Stomach (tissue), 9 donors: ENCODE data around the gene PLEKHA4. TPM values are rescaled to one million over a fixed set of nuclear protein-coding genes. Genes with fewer than 3 reads are reported as not detected.

Experiments
- DNase-seq, 2 donors: peaks; one replicate each; pipeline versions ENCODE4 v3.0.0 to v3.0.0-alpha.2; 2013 to 2019
- H3K27ac ChIP-seq, 5 donors: fragments of 200-600 bp in 4 of 5; sonication (generic) in 4 of 5; one replicate each; pipeline ENCODE4 v1.5.1; 2013 to 2019; ENCODE audit warnings: mild to moderate bottlenecking in 1 of 5, moderate library complexity in 1 of 5
- H3K27me3 ChIP-seq, 3 donors: fragments of 200-600 bp; sonication (generic); one replicate each; pipeline ENCODE4 v1.5.1; 2017 to 2019; ENCODE audit warnings: mixed run types in 1 of 3
- H3K36me3 ChIP-seq, 4 donors: fragments of 200-600 bp; sonication (generic); 1 replicate in 3 of 4; 2 replicates in 1 of 4; pipeline ENCODE4 v1.5.1; 2016 to 2019
- H3K4me1 ChIP-seq, 4 donors: fragments of 200-600 bp; sonication (generic); one replicate each; pipeline ENCODE4 v1.5.1; 2016 to 2019
- H3K4me3 ChIP-seq, 4 donors: fragments of 200-600 bp; sonication (generic) in 3 of 4; one replicate each; pipeline ENCODE4 v1.5.1; 2016 to 2019; ENCODE audit warnings: mild to moderate bottlenecking in 1 of 4
- H3K9me3 ChIP-seq, 4 donors: fragments of 200-600 bp; sonication (generic); one replicate each; pipeline ENCODE4 v1.5.1; 2016 to 2019
- EP300 ChIP-seq: sonication (generic); formaldehyde crosslinking; IDR thresholded peaks from one replicate; pipeline ENCODE4 v1.6.1; 2017; ENCODE audit warnings: antibody characterized with exemption
- POLR2A ChIP-seq, 4 donors: fragments of 450-650 bp; IDR thresholded peaks; one replicate each; pipeline ENCODE4 v1.6.1; 2016; ENCODE audit warnings: antibody characterized with exemption in 4 of 4, control low read depth in 2 of 4, mild to moderate bottlenecking in 1 of 4, moderate library complexity in 1 of 4
- POLR2AphosphoS5 ChIP-seq, 3 donors: sonication (generic); formaldehyde crosslinking; IDR thresholded peaks; one replicate each; pipeline ENCODE4 v1.6.1; 2016; ENCODE audit warnings: antibody characterized with exemption in 3 of 3
- WGBS, 5 donors: extraction: QIAGEN DNeasy Blood & Tissue Kit in 3 of 5; methylation state at CpG; one replicate each; pipeline versions ENCODE4 v1.1.5 to v1.1.7; 2013 to 2018; 5-methylcytosine and 5-hydroxymethylcytosine counted together
- intact Hi-C: fragments of 100-400 bp; cut with DNase I; formaldehyde crosslinking; loops from one replicate; pipeline ENCODE4 v1.15.1; 2023; ENCODE audit warnings: low total_unique reads
- polyA plus RNA-seq, 3 donors: library from polyadenylated mRNA; stranded (reverse); fragments of 200-250 nt; gene quantifications; one replicate each; pipeline ENCODE4 v1.2.3, GENCODE V29; 2013
- total RNA-seq, 5 donors: library from RNA; depleted of rRNA; stranded (reverse); fragments of >200 nt; gene quantifications; one replicate each; pipeline versions ENCODE4 v1.1.0 to v1.2.3, GENCODE V29; 2014 to 2016
- TF ChIP-seq, protein P1 (sequence below), 7 experiments: fragments of 450-650 bp in 4 of 7; fragments of 200-600 bp in 3 of 7; sonication (generic) in 3 of 7; IDR thresholded peaks; one replicate each; pipeline ENCODE4 v1.5.1; 2016 to 2019; ENCODE audit warnings: antibody characterized with exemption in 7 of 7, control low read depth in 2 of 7, mild to moderate bottlenecking in 1 of 7
- donor health status: healthy with polysubstance abuse.
- donor health status: Bipolar disorder and iron deficiency.
- donor health status: healthy.

Gene PLEKHA4
- total and polyA plus RNA-seq, 8 donors, result 1.7 to 85.0 (median 30.0) TPM

DNA sequence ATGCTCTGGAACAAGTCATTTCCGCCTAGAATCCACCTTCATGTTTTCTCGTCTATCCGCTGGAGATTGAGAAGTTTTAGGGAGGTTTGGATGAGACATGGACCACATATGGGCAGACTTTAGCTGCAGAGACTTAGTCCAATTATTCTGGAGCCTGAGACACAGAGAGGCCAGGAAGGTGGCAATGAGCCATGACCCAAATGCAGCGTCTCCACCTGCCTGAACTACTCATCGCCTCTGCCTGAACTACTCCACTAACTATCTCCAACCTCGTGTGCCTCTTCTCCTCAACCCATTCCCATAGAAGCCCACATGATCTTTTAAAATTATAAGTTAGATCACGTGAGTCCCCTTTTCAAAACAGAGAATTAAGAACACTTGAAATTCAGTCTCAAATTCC, 5.6 kb downstream of the PLEKHA4 start:
- Histone ChIP-seq H3K4me3 (no peak overlapping the region), H3K9me3 (no peaks in the 10 kb centered on the region), H3K36me3 (peaks cover 4 to 40% (median 15%) of the 10 kb centered on the region in 4 donors), H3K27ac (no peak overlapping the region), H3K27me3 (no peaks in the 10 kb centered on the region), H3K4me1 (peaks cover 9 to 21% (median 15%) of the 10 kb centered on the region in 4 donors)
- no peak for TF ChIP-seq POLR2AphosphoS5 (IDR thresholded peaks at IDR 0.05)
- TF ChIP-seq, protein P1, sequence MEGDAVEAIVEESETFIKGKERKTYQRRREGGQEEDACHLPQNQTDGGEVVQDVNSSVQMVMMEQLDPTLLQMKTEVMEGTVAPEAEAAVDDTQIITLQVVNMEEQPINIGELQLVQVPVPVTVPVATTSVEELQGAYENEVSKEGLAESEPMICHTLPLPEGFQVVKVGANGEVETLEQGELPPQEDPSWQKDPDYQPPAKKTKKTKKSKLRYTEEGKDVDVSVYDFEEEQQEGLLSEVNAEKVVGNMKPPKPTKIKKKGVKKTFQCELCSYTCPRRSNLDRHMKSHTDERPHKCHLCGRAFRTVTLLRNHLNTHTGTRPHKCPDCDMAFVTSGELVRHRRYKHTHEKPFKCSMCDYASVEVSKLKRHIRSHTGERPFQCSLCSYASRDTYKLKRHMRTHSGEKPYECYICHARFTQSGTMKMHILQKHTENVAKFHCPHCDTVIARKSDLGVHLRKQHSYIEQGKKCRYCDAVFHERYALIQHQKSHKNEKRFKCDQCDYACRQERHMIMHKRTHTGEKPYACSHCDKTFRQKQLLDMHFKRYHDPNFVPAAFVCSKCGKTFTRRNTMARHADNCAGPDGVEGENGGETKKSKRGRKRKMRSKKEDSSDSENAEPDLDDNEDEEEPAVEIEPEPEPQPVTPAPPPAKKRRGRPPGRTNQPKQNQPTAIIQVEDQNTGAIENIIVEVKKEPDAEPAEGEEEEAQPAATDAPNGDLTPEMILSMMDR (IDR thresholded peaks at IDR 0.05), result no peak
- TF ChIP-seq POLR2A (IDR thresholded peaks at IDR 0.05), result no peak
- TF ChIP-seq EP300, result no peak
- intact Hi-C loops, result no loop called here
- 79 to 86% (median 85%) methylated on average over 7 of the region's 7 CpGs for WGBS, 5 donors
- DNase-seq, result no peak

DNA sequence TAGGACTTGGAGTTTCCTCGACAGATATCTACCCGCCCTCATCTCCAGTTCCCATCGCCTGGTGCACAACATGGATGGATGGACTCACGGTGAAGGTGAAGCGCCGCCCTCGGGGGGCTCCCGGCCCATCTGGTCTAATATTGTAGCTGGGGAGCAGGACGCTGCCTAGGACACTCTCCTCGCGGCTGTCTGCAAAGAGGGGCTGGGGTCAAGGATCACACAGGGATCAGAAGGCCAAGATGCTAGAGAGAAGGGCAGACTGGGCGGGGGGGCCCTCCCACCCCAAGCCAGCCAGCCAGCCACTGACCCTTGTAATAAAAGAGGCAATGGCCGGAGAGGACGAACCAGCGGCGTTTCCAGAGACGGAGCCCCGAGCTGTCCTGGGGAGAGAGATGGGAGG, 7.1 kb downstream of the PLEKHA4 start:
- 88 to 94% (median 92%) methylated on average over 13 to 18 of the region's 18 CpGs for WGBS, 5 donors
- TF ChIP-seq, protein P1 (IDR thresholded peaks at IDR 0.05), result no peak
- no peak for TF ChIP-seq POLR2A (IDR thresholded peaks at IDR 0.05)
- no peak for TF ChIP-seq POLR2AphosphoS5 (IDR thresholded peaks at IDR 0.05)
- no peak for TF ChIP-seq EP300

DNA sequence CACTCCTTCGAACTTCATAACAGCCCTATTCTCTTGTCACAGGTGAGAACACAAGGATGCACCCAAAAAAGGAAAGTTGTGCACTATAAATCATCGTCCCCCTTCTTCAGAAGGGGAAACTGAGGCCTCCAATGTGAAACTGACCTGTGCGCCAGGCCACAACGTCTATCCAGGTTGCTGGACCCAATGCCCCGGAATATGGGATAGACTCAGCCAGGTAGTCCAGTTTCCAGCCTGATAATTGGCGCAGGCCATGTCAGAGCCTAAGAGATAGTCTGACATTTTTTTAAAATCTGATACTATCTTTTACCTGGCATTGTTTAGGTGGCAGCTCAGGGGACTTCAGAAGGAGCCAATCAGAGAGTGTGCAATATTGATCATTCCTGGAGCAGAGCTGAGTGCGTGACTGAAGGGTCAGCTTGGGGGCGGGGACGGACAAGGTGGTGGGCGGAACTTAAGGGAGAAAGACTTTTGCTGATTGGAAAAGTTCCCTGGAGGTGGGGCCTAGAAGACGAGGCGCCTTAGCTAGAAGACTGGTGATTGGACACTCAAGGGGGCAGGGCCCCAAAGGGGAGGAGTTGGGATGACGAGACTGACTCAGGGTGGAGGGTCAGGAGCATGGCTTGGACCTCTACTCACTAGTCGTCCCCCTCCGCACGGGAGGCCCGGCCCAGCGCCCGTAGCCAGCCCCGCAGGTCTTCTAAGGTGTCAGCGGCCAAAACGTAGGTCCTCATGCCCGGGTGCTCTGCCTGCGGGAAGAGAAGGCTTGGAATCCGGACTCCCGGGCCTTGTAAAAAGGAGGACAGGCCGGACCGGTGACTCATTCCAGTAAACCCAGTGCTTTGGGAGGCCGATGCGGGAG, 8.5 kb downstream of the PLEKHA4 start:
- H3K9me3 ChIP-seq, result no peaks in the 10 kb centered on the region
- no peak overlapping the region for H3K27ac ChIP-seq

More for the DNA sequence above, 7.1 kb downstream of the PLEKHA4 start:
- peaks cover 4 to 45% (median 15%) of the 10 kb centered on the region in 4 donors for H3K36me3 ChIP-seq
- peaks cover 0 to 7% (median 3%) of the 10 kb centered on the region in 4 donors for H3K4me1 ChIP-seq
- intact Hi-C loops, result no loop called here
- no peak overlapping the region for H3K4me3 ChIP-seq
- no peaks in the 10 kb centered on the region for H3K27me3 ChIP-seq
- no peak overlapping the region for H3K27ac ChIP-seq
- no peak for DNase-seq
- H3K9me3 ChIP-seq, result no peaks in the 10 kb centered on the region

DNA sequence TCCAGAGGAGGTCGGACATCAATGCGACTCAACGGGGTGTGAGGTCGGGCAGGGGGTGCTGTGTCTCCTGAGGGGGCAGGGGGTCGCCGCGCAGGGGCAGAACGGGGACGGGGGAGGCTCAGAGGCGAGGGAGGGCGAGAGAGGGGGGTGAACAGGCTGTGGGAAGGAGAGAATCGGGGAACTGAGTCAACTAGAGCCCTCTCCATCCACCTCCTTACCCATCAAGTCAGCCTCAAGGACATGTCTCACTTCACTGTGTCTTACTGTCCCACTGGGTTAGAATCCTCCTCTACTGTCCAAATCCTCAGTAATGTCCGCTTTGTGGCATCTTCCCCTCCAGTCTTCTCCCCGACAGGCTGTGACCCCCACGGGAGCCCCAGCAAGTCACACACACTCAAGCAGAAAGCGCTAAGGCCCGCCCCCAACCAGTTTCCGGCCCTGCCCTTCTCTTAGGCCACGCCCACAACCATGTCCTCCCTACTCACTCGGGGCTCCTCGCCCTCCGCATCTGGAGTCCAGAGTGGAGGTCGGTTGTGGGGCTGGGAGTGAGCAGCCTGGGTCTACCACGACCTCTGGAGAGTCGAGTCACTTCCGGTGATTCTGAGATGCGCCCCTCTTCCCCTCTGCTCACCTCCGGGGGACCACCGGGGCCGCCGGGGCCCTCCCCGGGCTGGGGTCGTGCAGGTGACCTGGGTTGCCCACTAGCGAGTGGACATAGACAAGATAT, 9.3 kb downstream of the PLEKHA4 start:
- Histone ChIP-seq H3K4me3 (peak overlapping the region in 3 of 4 donors; percentile 6 to 18 (median 8)), H3K27ac (no peak overlapping the region), H3K9me3 (no peaks in the 10 kb centered on the region), H3K4me1 (peaks cover 0 to 11% (median 4%) of the 10 kb centered on the region in 4 donors), H3K36me3 (peaks cover 4 to 33% (median 15%) of the 10 kb centered on the region in 4 donors), H3K27me3 (no peaks in the 10 kb centered on the region)
- intact Hi-C loops, result no loop called here
- DNase-seq, result peak in 1 of 2 donors; percentile 84
- TF ChIP-seq POLR2AphosphoS5 (IDR thresholded peaks at IDR 0.05) (no peak), EP300 (no peak), POLR2A (IDR thresholded peaks at IDR 0.05) (no peak)
- TF ChIP-seq, protein P1 (IDR thresholded peaks at IDR 0.05), result no peak
- WGBS, 5 donors, result 54 to 77% (median 68%) methylated on average over 32 to 34 of the region's 34 CpGs

More for the DNA sequence above, 8.5 kb downstream of the PLEKHA4 start:
- Histone ChIP-seq H3K36me3 (peaks cover 4 to 39% (median 15%) of the 10 kb centered on the region in 4 donors), H3K27me3 (no peaks in the 10 kb centered on the region), H3K4me3 (peak overlapping the region in 1 of 4 donors; percentile 8), H3K4me1 (peaks cover 0 to 7% (median 2%) of the 10 kb centered on the region in 4 donors)
- TF ChIP-seq POLR2A (IDR thresholded peaks at IDR 0.05) (no peak), EP300 (no peak), POLR2AphosphoS5 (IDR thresholded peaks at IDR 0.05) (no peak)
- TF ChIP-seq, protein P1 (IDR thresholded peaks at IDR 0.05), result no peak
- peak in 1 of 2 donors; percentile 87 for DNase-seq
- WGBS, 5 donors, result 76 to 89% (median 85%) methylated on average over 30 of the region's 30 CpGs
- intact Hi-C loops, result no loop called here
